AG04449 (cell line): ENCODE data around the gene LTB.
A peak's percentile ranks its signal among the peaks of the same experiment; 100 is the strongest.

Source experiments
- CTCF ChIA-PET: fragments of 350-600 bp; formaldehyde crosslinking; extraction: SDS; loops from one replicate; lab custom pipeline; 2021; ENCODE audit warnings: antibody characterized with exemption; lab: Yijun Ruan, JAX
- POLR2A ChIA-PET: fragments of 400-600, 350-600 bp; formaldehyde crosslinking; extraction: SDS; loops from one replicate; lab custom pipeline; 2020; ENCODE audit warnings: antibody characterized with exemption, inconsistent platforms; lab: Yijun Ruan, JAX
- DNase-seq: peaks from one replicate; pipeline ENCODE4 v3.0.0-alpha.2; 2010; ENCODE audit warnings: low read depth, low spot score
- H3K4me3 ChIP-seq: 2 replicates; pipeline ENCODE4 v1.5.1; 2011; ENCODE audit warnings: low read depth, mild to moderate bottlenecking, control low read depth, low read length
- CTCF ChIP-seq: IDR thresholded peaks from one replicate; pipeline ENCODE4 v1.5.1; 2011; ENCODE audit warnings: mild to moderate bottlenecking, moderate library complexity, low read length, control low read depth, inconsistent platforms; ENCODE audit not compliant: insufficient read depth; ENCODE audit errors: missing control alignments

Gene LTB

GRCh38 chr6:31582230-31582643 is at the start of gene LTB:
TSS of gene LTB (minus strand) at chr6:31582424. CDS start at chr6:31582417, 7 bp downstream.
- no peak for DNase-seq
- ChIA-PET POLR2A (interaction anchor here (1.9 kb wide), 2 partner anchors 16 to 35 kb away, joined by 4 read pairs; partner anchors contain the start of gene NFKBIL1), CTCF (interaction anchor here (1.1 to 31.3 kb wide), 5 partner anchors 7 to 54 kb away, joined by 3 to 1569 read pairs (median 40); partner anchors contain the start of genes ATP6V1G2, DDX39B, LTA and NCR3)
- H3K4me3 ChIP-seq = peak within 1 kb of the TSS; percentile 89
- no peak for TF ChIP-seq CTCF

GRCh38 chr6:31631681-31632278 is 49.6 kb upstream of the LTB start:
- no peak overlapping the region for H3K4me3 ChIP-seq
- no peak for DNase-seq
- CTCF ChIA-PET = no interaction called here
- POLR2A ChIA-PET = no interaction called here
- TF ChIP-seq CTCF = no peak

GRCh38 chr6:31631209-31631608 is 49.0 kb upstream of the LTB start:
- ChIA-PET CTCF (no interaction called here), POLR2A (no interaction called here)
- no peak overlapping the region for H3K4me3 ChIP-seq
- TF ChIP-seq CTCF = no peak
- no peak for DNase-seq

GRCh38 chr6:31630177-31630934 is 48.1 kb upstream of the LTB start:
- DNase-seq = no peak
- CTCF ChIA-PET = no interaction called here
- POLR2A ChIA-PET = no interaction called here
- TF ChIP-seq CTCF = no peak
- no peak overlapping the region for H3K4me3 ChIP-seq

- CTCF ChIA-PET = no interaction called here
- H3K4me3 ChIP-seq = no peak overlapping the region
- POLR2A ChIA-PET = no interaction called here
- TF ChIP-seq CTCF = no peak
- DNase-seq = no peak
Observed at GRCh38 chr6:31629014-31629413, 46.8 kb upstream of the LTB start.

- POLR2A ChIA-PET = interaction anchor here (1.8 kb wide), 1 partner anchor 12 kb away, joined by 9 read pairs; no protein-coding TSS in a partner anchor
- TF ChIP-seq CTCF = no peak
- H3K4me3 ChIP-seq = no peak overlapping the region
- CTCF ChIA-PET = interaction anchor here (0.6 to 3.1 kb wide), 3 partner anchors 8 to 35 kb away, joined by 3 to 11 read pairs (median 3); no protein-coding TSS in a partner anchor
- no peak for DNase-seq
Observed at GRCh38 chr6:31627690-31628287, 45.6 kb upstream of the LTB start.
